ENCODE results near the gene BOD1.

BOD1 gene

GRCh38 chr5:173614591-173614990, 1.9 kb downstream of the BOD1 start:
- H3K4me3 ChIP-seq (ENCODE audit: low read length): peak overlapping the region; percentile 82
- H3K27ac ChIP-seq (ENCODE audit: low read depth, low read length): no peak overlapping the region
- peaks cover 68% of the 10 kb centered on the region for H3K79me2 ChIP-seq (ENCODE audit: control insufficient read depth, low read length)
- H3K9me3 ChIP-seq (ENCODE audit: control insufficient read depth, insufficient read depth, low read length): no peaks in the 10 kb centered on the region
- H3K36me3 ChIP-seq (ENCODE audit: control insufficient read depth, low read length): peaks cover 64% of the 10 kb centered on the region
- no peaks in the 10 kb centered on the region for H3F3A ChIP-seq (ENCODE audit: control insufficient read depth, insufficient read depth)
- H3K4me2 ChIP-seq (ENCODE audit: low read length): peak overlapping the region; percentile 67
- H3K9me2 ChIP-seq (replicated peaks; ENCODE audit: control insufficient read depth, low read length): no peaks in the 10 kb centered on the region
- peaks cover 30% of the 10 kb centered on the region for H3K4me1 ChIP-seq (ENCODE audit: control insufficient read depth, low read length)
- no peaks in the 10 kb centered on the region for H3K27me3 ChIP-seq (ENCODE audit: control insufficient read depth, low read length)
- TF ChIP-seq CTCF (IDR thresholded peaks at IDR 0.05; ENCODE audit: low read depth, low read length, poor library complexity, severe bottlenecking) (no peak), EZH2phosphoT487 (IDR thresholded peaks at IDR 0.05; ENCODE audit: borderline replicate concordance, low read length) (no peak)
- H4K20me1 ChIP-seq (ENCODE audit: control insufficient read depth, insufficient read depth, low read depth, low read length): peaks cover 14% of the 10 kb centered on the region; the same call in 1 of the 2 replicates

GRCh38 chr5:173613433-173614159, 2.9 kb downstream of the BOD1 start:
- Histone ChIP-seq H3K9me2 (replicated peaks; ENCODE audit: control insufficient read depth, low read length) (no peaks in the 10 kb centered on the region), H4K20me1 (ENCODE audit: control insufficient read depth, insufficient read depth, low read depth, low read length) (peaks cover 14% of the 10 kb centered on the region; the same call in 1 of the 2 replicates), H3F3A (ENCODE audit: control insufficient read depth, insufficient read depth) (no peaks in the 10 kb centered on the region), H3K4me1 (ENCODE audit: control insufficient read depth, low read length) (peaks cover 24% of the 10 kb centered on the region), H3K9me3 (ENCODE audit: control insufficient read depth, insufficient read depth, low read length) (no peaks in the 10 kb centered on the region), H3K27ac (ENCODE audit: low read depth, low read length) (no peak overlapping the region), H3K27me3 (ENCODE audit: control insufficient read depth, low read length) (no peaks in the 10 kb centered on the region), H3K4me2 (ENCODE audit: low read length) (peak overlapping the region; percentile 67; the same call in 1 of the 2 replicates), H3K4me3 (ENCODE audit: low read length) (no peak overlapping the region), H3K79me2 (ENCODE audit: control insufficient read depth, low read length) (peaks cover 75% of the 10 kb centered on the region), H3K36me3 (ENCODE audit: control insufficient read depth, low read length) (peaks cover 74% of the 10 kb centered on the region)
- no peak for TF ChIP-seq EZH2phosphoT487 (IDR thresholded peaks at IDR 0.05; ENCODE audit: borderline replicate concordance, low read length)
- no peak for TF ChIP-seq CTCF (IDR thresholded peaks at IDR 0.05; ENCODE audit: low read depth, low read length, poor library complexity, severe bottlenecking)

GRCh38 chr5:173612948-173613347, 3.5 kb downstream of the BOD1 start:
- Histone ChIP-seq H4K20me1 (ENCODE audit: control insufficient read depth, insufficient read depth, low read depth, low read length) (peaks cover 14% of the 10 kb centered on the region; the same call in 1 of the 2 replicates), H3K4me1 (ENCODE audit: control insufficient read depth, low read length) (peaks cover 23% of the 10 kb centered on the region), H3K9me3 (ENCODE audit: control insufficient read depth, insufficient read depth, low read length) (no peaks in the 10 kb centered on the region), H3K4me2 (ENCODE audit: low read length) (no peak overlapping the region), H3K36me3 (ENCODE audit: control insufficient read depth, low read length) (peaks cover 80% of the 10 kb centered on the region), H3K79me2 (ENCODE audit: control insufficient read depth, low read length) (peaks cover 78% of the 10 kb centered on the region), H3K4me3 (ENCODE audit: low read length) (no peak overlapping the region), H3K27me3 (ENCODE audit: control insufficient read depth, low read length) (no peaks in the 10 kb centered on the region), H3K27ac (ENCODE audit: low read depth, low read length) (no peak overlapping the region), H3K9me2 (replicated peaks; ENCODE audit: control insufficient read depth, low read length) (no peaks in the 10 kb centered on the region), H3F3A (ENCODE audit: control insufficient read depth, insufficient read depth) (no peaks in the 10 kb centered on the region)
- TF ChIP-seq EZH2phosphoT487 (IDR thresholded peaks at IDR 0.05; ENCODE audit: borderline replicate concordance, low read length): no peak

- no peak for TF ChIP-seq EZH2phosphoT487 (IDR thresholded peaks at IDR 0.05; ENCODE audit: borderline replicate concordance, low read length)
- no peak for TF ChIP-seq CTCF (IDR thresholded peaks at IDR 0.05; ENCODE audit: low read depth, low read length, poor library complexity, severe bottlenecking)
- Histone ChIP-seq H3K27me3 (ENCODE audit: control insufficient read depth, low read length) (no peaks in the 10 kb centered on the region), H3K79me2 (ENCODE audit: control insufficient read depth, low read length) (peaks cover 78% of the 10 kb centered on the region), H4K20me1 (ENCODE audit: control insufficient read depth, insufficient read depth, low read depth, low read length) (peaks cover 14% of the 10 kb centered on the region; the same call in 1 of the 2 replicates), H3K9me3 (ENCODE audit: control insufficient read depth, insufficient read depth, low read length) (no peaks in the 10 kb centered on the region), H3K27ac (ENCODE audit: low read depth, low read length) (no peak overlapping the region), H3K4me2 (ENCODE audit: low read length) (no peak overlapping the region), H3K4me3 (ENCODE audit: low read length) (no peak overlapping the region), H3K9me2 (replicated peaks; ENCODE audit: control insufficient read depth, low read length) (no peaks in the 10 kb centered on the region), H3K4me1 (ENCODE audit: control insufficient read depth, low read length) (peaks cover 14% of the 10 kb centered on the region), H3K36me3 (ENCODE audit: control insufficient read depth, low read length) (peaks cover 93% of the 10 kb centered on the region), H3F3A (ENCODE audit: control insufficient read depth, insufficient read depth) (no peaks in the 10 kb centered on the region)
Observed at GRCh38 chr5:173611706-173612105, 4.7 kb downstream of the BOD1 start.
